IPS-18c (cell line): ENCODE results near the gene XRRA1.
"Not testable (repeated sequence)": the region's sequence is repeated elsewhere in the genome, so short reads cannot be mapped to it uniquely, and the experiment has no call there.

Experiments used
- H3K4me3 ChIP-seq: 2 replicates; pipeline ENCODE4 v1.7.0; 2013; ENCODE audit warnings: low read depth, mild to moderate bottlenecking, low read length, moderate library complexity; ENCODE audit not compliant: insufficient read depth
- H3K9me3 ChIP-seq: one replicate; pipeline ENCODE4 v1.6.1; 2013; ENCODE audit warnings: mild to moderate bottlenecking, low read length, moderate library complexity; ENCODE audit not compliant: control insufficient read depth, insufficient read depth

Gene XRRA1

GRCh38 chr11:74927496-74927895 lies 21.4 kb downstream of the XRRA1 start:
- no peaks in the 10 kb centered on the region for H3K9me3 ChIP-seq
- no peak overlapping the region for H3K4me3 ChIP-seq

DNA sequence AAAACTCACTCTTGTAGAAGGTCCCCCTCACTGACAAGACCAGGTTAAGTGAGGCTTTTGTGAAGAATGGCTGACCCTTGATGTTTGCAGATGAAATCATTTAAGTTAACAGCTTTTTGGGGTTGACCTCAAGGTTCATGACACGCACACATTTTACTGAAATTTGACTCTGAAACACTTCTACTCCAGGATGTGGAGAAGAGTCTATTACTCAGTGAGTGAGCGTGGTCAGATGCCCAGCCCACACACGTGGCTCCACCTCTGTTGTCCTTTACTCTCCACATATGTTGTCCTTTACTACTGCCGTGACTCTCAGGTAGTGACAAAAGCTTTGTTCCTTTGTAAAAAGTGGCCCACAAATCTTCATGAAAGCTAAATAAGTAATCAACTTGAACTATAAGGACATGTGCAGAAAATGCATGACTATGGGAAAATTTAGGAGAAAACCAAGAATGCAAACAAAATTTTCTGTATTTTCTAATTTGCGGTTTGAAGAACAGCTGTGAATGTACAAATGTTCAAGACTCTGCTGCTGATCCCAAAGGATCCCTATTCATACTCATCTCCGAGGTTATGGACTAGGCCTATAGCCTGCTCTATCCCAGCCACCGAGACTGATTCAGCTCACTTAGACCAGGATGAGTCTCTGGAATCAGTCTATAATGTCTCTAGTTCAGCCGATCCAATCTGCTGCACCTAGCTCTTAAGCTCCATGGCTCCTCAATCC lies 22.4 kb downstream of the XRRA1 start:
- Histone ChIP-seq H3K9me3 (no peaks in the 10 kb centered on the region), H3K4me3 (no peak overlapping the region)

GRCh38 chr11:74925281-74925680 lies 23.6 kb downstream of the XRRA1 start:
- no peaks in the 10 kb centered on the region for H3K9me3 ChIP-seq
- no peak overlapping the region for H3K4me3 ChIP-seq

- no peak overlapping the region for H3K4me3 ChIP-seq
- no peaks in the 10 kb centered on the region for H3K9me3 ChIP-seq
These were observed 25.8 kb downstream of the XRRA1 start for GRCh38 chr11:74923125-74923524.

- Histone ChIP-seq H3K9me3 (no peaks in the 10 kb centered on the region), H3K4me3 (no peak overlapping the region)
These were observed 39.1 kb downstream of the XRRA1 start for GRCh38 chr11:74909812-74910211.

- Histone ChIP-seq H3K4me3 (no peak overlapping the region), H3K9me3 (no peaks in the 10 kb centered on the region)
These were observed 39.5 kb downstream of the XRRA1 start for GRCh38 chr11:74909385-74909784.

- Histone ChIP-seq H3K4me3 (no peak overlapping the region), H3K9me3 (no peaks in the 10 kb centered on the region)
These were observed 43.6 kb downstream of the XRRA1 start for GRCh38 chr11:74905326-74905725.

- Histone ChIP-seq H3K9me3 (no peaks in the 10 kb centered on the region), H3K4me3 (no peak overlapping the region)
These were observed 46.5 kb downstream of the XRRA1 start for GRCh38 chr11:74902342-74902741.

- H3K4me3 ChIP-seq, result no peak overlapping the region; the same call in 1 of the 2 replicates
- peaks cover 2% of the 10 kb centered on the region for H3K9me3 ChIP-seq
These were observed 52.6 kb downstream of the XRRA1 start for GRCh38 chr11:74896311-74896710.

GRCh38 chr11:74895340-74896116 lies 53.4 kb downstream of the XRRA1 start:
- H3K4me3 ChIP-seq, result no peak overlapping the region

DNA sequence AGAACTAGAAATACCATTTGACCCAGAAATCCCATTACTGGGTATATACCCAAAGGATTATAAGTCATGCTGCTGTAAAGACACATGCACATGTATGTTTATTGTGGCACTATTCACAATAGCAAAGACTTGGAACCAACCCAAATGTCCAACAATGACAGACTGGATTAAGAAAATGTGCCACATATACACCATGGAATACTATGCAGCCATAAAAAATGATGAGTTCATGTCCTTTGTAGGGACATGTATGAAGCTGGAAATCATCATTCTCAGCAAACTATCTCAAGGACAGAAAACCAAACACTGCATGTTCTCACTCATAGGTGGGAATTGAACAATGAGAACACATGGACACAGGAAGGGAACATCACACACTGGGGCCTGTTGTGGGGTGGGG lies 55.9 kb downstream of the XRRA1 start:
- not testable (repeated sequence) for H3K4me3 ChIP-seq

More at GRCh38 chr11:74895340-74896116, 53.4 kb downstream of the XRRA1 start:
- peaks cover 2% of the 10 kb centered on the region for H3K9me3 ChIP-seq

GRCh38 chr11:74877132-74877531 lies 71.8 kb downstream of the XRRA1 start:
- Histone ChIP-seq H3K9me3 (peaks cover 2% of the 10 kb centered on the region), H3K4me3 (no peak overlapping the region)

More for the DNA sequence above, 55.9 kb downstream of the XRRA1 start:
- not testable (repeated sequence) for H3K9me3 ChIP-seq

DNA sequence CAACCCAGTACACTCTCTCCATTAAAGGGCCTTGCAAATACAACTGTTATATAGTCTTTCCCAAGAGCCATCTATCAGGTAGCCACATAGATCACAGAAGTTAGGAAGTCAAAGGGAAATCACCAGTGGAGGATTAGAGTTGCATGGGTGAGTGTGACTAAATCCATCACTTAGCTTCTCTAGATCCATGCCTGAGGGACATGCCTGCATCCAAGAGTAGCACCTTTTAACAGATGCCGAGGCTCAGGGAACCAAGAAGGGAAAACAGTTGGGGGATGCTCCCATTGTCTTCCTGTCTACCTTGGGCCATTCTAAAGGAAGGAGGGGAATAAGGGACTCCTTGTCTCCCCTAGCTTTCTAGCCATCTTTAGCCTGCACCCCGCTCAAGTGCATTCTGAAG lies 77.9 kb downstream of the XRRA1 start:
- Histone ChIP-seq H3K4me3 (no peak overlapping the region), H3K9me3 (peaks cover 17% of the 10 kb centered on the region)

DNA sequence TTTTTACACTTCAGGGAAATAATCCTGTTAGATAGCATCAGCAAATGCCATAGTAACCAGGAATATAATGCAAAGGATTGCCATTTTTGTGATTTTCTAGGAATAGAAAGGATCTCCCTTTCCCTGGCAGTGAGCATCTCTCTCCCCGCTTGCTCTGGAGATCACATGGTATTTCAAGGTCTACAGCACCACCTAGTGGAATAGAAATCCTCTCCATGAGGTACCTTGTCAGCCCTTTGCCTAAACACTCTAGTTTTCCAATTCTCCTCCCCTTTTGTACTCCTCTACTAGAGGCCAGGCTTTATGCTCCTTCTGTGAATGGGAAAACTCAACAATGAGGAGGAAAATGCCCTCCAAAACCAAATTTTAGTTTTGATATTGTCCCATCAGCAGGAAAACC lies 78.4 kb downstream of the XRRA1 start:
- H3K9me3 ChIP-seq, result peaks cover 22% of the 10 kb centered on the region
- H3K4me3 ChIP-seq, result no peak overlapping the region

DNA sequence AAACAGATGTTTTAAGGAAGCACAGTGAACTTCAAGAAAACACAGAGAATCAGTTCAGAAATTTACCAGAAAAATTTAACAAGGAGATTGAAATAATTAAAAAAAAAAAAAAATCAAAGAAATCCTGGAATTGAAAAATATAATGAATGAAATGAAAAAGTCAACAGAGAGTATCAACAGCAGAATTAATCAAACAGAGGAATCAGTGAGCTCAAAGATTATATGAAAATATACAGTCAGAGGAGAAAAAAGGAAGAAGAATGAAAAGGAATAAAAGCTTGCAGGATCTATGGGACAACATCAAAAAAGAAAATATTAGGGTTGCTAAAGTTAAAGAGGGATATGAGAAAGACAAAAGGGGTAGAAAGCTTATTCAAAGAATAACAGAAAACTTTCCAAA lies 82.3 kb downstream of the XRRA1 start:
- peaks cover 19% of the 10 kb centered on the region for H3K9me3 ChIP-seq
- H3K4me3 ChIP-seq, result no peak overlapping the region

DNA sequence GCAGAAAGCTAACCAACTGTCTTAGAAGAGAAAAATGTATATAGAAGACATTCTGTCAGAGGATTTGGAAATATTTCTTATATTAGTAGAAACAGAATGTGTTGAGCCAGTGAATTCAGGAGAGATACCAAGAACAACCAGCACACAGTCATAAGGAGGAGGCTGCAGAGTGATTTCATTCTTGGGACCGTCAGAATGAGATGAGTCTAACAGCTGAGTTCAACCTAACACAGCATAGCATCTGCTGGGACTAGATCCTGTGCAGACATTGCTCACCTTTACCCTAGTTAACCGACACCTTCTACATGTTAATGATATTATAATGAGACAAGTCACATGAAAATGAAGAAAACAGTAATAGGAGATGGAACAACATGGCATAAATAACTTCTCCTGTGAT lies 85.5 kb downstream of the XRRA1 start:
- Histone ChIP-seq H3K4me3 (no peak overlapping the region), H3K9me3 (peaks cover 23% of the 10 kb centered on the region)

GRCh38 chr11:74860743-74861142 lies 88.1 kb downstream of the XRRA1 start:
- peaks cover 15% of the 10 kb centered on the region for H3K9me3 ChIP-seq
- H3K4me3 ChIP-seq, result no peak overlapping the region

GRCh38 chr11:74853223-74853622 lies 95.7 kb downstream of the XRRA1 start:
- H3K4me3 ChIP-seq, result no peak overlapping the region
- H3K9me3 ChIP-seq, result no peaks in the 10 kb centered on the region
